Keratinocyte (primary cell): ENCODE measurements around the gene BLOC1S2. TPM values are rescaled to one million over a fixed set of nuclear protein-coding genes. Genes with fewer than 3 reads are reported as not detected.

Source experiments
- DNase-seq: peaks from one replicate; pipeline ENCODE4 v3.0.0-alpha.2; 2011; ENCODE audit warnings: low read depth, missing footprints, low spot score
- FAIRE-seq: peaks from 2 replicates; lab custom pipeline; 2011; peaks lifted over from hg19 to GRCh38; lab: Jason Lieb, UNC
- H2AFZ ChIP-seq: 2 replicates; pipeline ENCODE4 v1.6.0; 2012; ENCODE audit warnings: low read length, control low read depth, inconsistent platforms; ENCODE audit not compliant: control insufficient read depth
- H3K27ac ChIP-seq: 2 replicates; pipeline ENCODE4 v1.5.1; 2011; ENCODE audit warnings: low read length; ENCODE audit not compliant: control insufficient read depth, insufficient read depth
- H3K27me3 ChIP-seq: 3 replicates; pipeline ENCODE4 v1.6.0; 2011; ENCODE audit warnings: low read length; ENCODE audit not compliant: control insufficient read depth, insufficient read depth; ENCODE audit errors: extremely low read depth
- H3K36me3 ChIP-seq, 2 experiments: 2 replicates in 1 of 2; 3 replicates in 1 of 2; pipeline ENCODE4 v1.5.1; 2011; ENCODE audit warnings: low read length in 2 of 2, mild to moderate bottlenecking in 1 of 2; ENCODE audit not compliant: control insufficient read depth in 2 of 2, insufficient read depth in 2 of 2; ENCODE audit errors: extremely low read depth in 1 of 2
- H3K4me1 ChIP-seq: 3 replicates; pipeline ENCODE4 v1.5.1; 2011; ENCODE audit warnings: low read length; ENCODE audit not compliant: control insufficient read depth, insufficient read depth; ENCODE audit errors: extremely low read depth
- H3K4me2 ChIP-seq: 3 replicates; pipeline ENCODE4 v1.6.0; 2011; ENCODE audit warnings: low read depth, low read length; ENCODE audit not compliant: control insufficient read depth, insufficient read depth; ENCODE audit errors: extremely low read depth
- H3K4me3 ChIP-seq, 3 experiments: fragments of 200-600 bp in 1 of 3; sonication (generic) in 1 of 3; 2 replicates in 2 of 3; 3 replicates in 1 of 3; pipeline ENCODE4 v1.5.1; 2011 to 2016; ENCODE audit warnings: low read length in 3 of 3, mild to moderate bottlenecking in 3 of 3, control low read depth in 2 of 3, inconsistent platforms in 1 of 3, low read depth in 1 of 3, mixed read lengths in 1 of 3, mixed run types in 1 of 3, moderate library complexity in 1 of 3; ENCODE audit not compliant: control insufficient read depth in 2 of 3, insufficient read depth in 2 of 3; ENCODE audit errors: extremely low read depth in 1 of 3
- H3K79me2 ChIP-seq: 2 replicates; pipeline ENCODE4 v1.6.0; 2012; ENCODE audit warnings: low read length; ENCODE audit not compliant: control insufficient read depth, insufficient read depth
- H3K9ac ChIP-seq: 3 replicates; pipeline ENCODE4 v1.6.0; 2011; ENCODE audit warnings: low read length; ENCODE audit not compliant: control insufficient read depth, insufficient read depth; ENCODE audit errors: extremely low read depth
- H3K9me1 ChIP-seq: 3 replicates; pipeline ENCODE4 v1.6.0; 2011; ENCODE audit warnings: low read length; ENCODE audit not compliant: control insufficient read depth, insufficient read depth; ENCODE audit errors: extremely low read depth
- H3K9me3 ChIP-seq: 2 replicates; pipeline ENCODE4 v1.5.1; 2012; ENCODE audit warnings: low read depth, low read length; ENCODE audit not compliant: control insufficient read depth
- H4K20me1 ChIP-seq: 3 replicates; pipeline ENCODE4 v1.6.0; 2011; ENCODE audit warnings: low read length; ENCODE audit not compliant: control insufficient read depth, insufficient read depth; ENCODE audit errors: extremely low read depth
- EZH2 ChIP-seq: IDR thresholded peaks from one replicate; pipeline ENCODE4 v1.6.1; 2012; ENCODE audit warnings: inconsistent platforms, mild to moderate bottlenecking, low read length, moderate library complexity
- dilution Hi-C: fragments of 300-500 bp; cut with MboI; formaldehyde crosslinking; loops from one replicate; pipeline ENCODE4 v1.7.0; 2020; ENCODE audit warnings: low sequenced_read_pairs; ENCODE audit not compliant: extremely low pct_ligation_motif_present
- polyA plus RNA-seq, 5 experiments: library from polyadenylated mRNA; depleted of rRNA in 3 of 5; stranded (reverse) in 3 of 5; stranded (forward) in 1 of 5; unstranded in 1 of 5; fragments of >200 nt; gene quantifications; 1 replicate in 1 of 5; 2 replicates in 3 of 5; 3 replicates in 1 of 5; pipeline versions ENCODE4 v1.2.1 to v1.2.3, GENCODE V29; 2011 to 2012; ENCODE audit warnings: missing spikeins in 2 of 5, low read depth in 1 of 5, low replicate concordance in 1 of 5
- TF ChIP-seq, protein P1 (sequence below), 3 experiments: IDR thresholded peaks in 1 of 3; conservative IDR thresholded peaks in 1 of 3; optimal IDR thresholded peaks in 1 of 3; 2 replicates in 2 of 3; 3 replicates in 1 of 3; pipeline versions ENCODE3 to v1.5.1; 2011; ENCODE audit warnings: low read length in 3 of 3, mild to moderate bottlenecking in 3 of 3, moderate library complexity in 2 of 3, control low read depth in 1 of 3, inconsistent platforms in 1 of 3; ENCODE audit not compliant: insufficient read depth in 2 of 3; ENCODE audit errors: extremely low read depth in 1 of 3

The BLOC1S2 gene
- polyA plus RNA-seq, 1 donor (not counting 4 experiments of a cell fraction or from before 2014, with no cell fraction given), result 74.1 TPM

DNA sequence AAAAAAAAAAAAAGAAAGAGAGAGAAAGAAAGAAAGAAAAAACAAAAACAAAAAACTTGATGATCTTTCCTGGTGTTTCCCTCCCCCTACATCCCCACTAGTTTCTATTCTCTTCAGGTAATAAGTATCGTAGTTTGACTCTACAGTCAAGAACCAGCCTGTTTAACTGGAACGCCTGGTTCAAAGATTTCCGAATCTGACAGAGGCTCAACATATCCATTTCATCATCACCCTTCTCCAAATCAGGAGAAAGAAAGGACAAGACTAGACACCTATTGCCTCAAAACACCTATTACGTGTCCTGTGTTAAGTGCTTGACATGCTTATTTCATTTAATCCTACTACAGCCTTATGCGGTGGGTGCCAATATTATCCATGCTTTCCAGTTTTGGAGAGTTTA is 20.4 kb upstream of the BLOC1S2 start:
- DNase-seq, result no peak
- no peak for FAIRE-seq
- no peaks in the 10 kb centered on the region for H3K4me1 ChIP-seq
- H3K79me2 ChIP-seq, result no peaks in the 10 kb centered on the region
- H3K4me2 ChIP-seq, result no peak overlapping the region
- H4K20me1 ChIP-seq, result no peaks in the 10 kb centered on the region
- H3K9me3 ChIP-seq, result no peaks in the 10 kb centered on the region
- no peak overlapping the region for H3K27ac ChIP-seq
- H2AFZ ChIP-seq, result no peak overlapping the region
- no peaks in the 10 kb centered on the region for H3K9me1 ChIP-seq
- TF ChIP-seq EZH2, result no peak
- TF ChIP-seq, protein P1, sequence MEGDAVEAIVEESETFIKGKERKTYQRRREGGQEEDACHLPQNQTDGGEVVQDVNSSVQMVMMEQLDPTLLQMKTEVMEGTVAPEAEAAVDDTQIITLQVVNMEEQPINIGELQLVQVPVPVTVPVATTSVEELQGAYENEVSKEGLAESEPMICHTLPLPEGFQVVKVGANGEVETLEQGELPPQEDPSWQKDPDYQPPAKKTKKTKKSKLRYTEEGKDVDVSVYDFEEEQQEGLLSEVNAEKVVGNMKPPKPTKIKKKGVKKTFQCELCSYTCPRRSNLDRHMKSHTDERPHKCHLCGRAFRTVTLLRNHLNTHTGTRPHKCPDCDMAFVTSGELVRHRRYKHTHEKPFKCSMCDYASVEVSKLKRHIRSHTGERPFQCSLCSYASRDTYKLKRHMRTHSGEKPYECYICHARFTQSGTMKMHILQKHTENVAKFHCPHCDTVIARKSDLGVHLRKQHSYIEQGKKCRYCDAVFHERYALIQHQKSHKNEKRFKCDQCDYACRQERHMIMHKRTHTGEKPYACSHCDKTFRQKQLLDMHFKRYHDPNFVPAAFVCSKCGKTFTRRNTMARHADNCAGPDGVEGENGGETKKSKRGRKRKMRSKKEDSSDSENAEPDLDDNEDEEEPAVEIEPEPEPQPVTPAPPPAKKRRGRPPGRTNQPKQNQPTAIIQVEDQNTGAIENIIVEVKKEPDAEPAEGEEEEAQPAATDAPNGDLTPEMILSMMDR (optimal IDR thresholded peaks at IDR 0.05 in 1 of 3, IDR thresholded peaks at IDR 0.05 in 1 of 3, conservative IDR thresholded peaks at IDR 0.05 in 1 of 3; ENCODE audit: extremely low read depth in 1 of 3, insufficient read depth in 2 of 3, low read length in 3 of 3), result no peak
- no peaks in the 10 kb centered on the region for H3K36me3 ChIP-seq
- H3K4me3 ChIP-seq, result no peak overlapping the region
- peaks cover 8% of the 10 kb centered on the region for H3K27me3 ChIP-seq
- dilution Hi-C loops, result no loop called here
- no peak overlapping the region for H3K9ac ChIP-seq

DNA sequence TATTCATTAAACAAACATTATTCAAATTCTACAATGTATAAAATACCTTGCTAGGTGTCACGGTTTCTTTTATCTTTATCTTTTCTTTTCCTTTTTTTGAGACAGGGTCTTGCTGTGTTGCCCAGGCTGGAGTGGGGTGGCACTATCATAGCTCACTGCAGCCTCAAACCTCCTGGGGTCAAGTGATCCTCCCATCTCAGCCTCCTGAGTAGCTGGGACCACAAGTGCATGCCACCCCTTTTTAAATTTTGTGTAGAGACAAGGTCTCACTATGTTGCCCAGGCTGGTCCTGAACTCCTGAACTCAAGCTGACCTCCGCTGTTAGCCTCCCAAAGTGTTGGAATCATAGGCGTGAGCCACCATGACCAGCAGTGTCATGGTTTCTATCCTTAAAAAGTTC is 17.9 kb upstream of the BLOC1S2 start:
- H3K9me1 ChIP-seq, result no peaks in the 10 kb centered on the region
- no peaks in the 10 kb centered on the region for H3K36me3 ChIP-seq
- no peaks in the 10 kb centered on the region for H3K79me2 ChIP-seq
- dilution Hi-C loops, result no loop called here
- no peaks in the 10 kb centered on the region for H3K9me3 ChIP-seq
- H3K27ac ChIP-seq, result no peak overlapping the region
- H3K4me1 ChIP-seq, result no peaks in the 10 kb centered on the region
- no peak overlapping the region for H3K4me2 ChIP-seq
- TF ChIP-seq, protein P1 (optimal IDR thresholded peaks at IDR 0.05 in 1 of 3, IDR thresholded peaks at IDR 0.05 in 1 of 3, conservative IDR thresholded peaks at IDR 0.05 in 1 of 3; ENCODE audit: extremely low read depth in 1 of 3, insufficient read depth in 2 of 3, low read length in 3 of 3), result no peak
- H2AFZ ChIP-seq, result no peak overlapping the region
- H3K27me3 ChIP-seq, result peaks cover 8% of the 10 kb centered on the region
- no peaks in the 10 kb centered on the region for H4K20me1 ChIP-seq
- H3K4me3 ChIP-seq, result no peak overlapping the region
- H3K9ac ChIP-seq, result no peak overlapping the region
- FAIRE-seq (no peak), DNase-seq (no peak)
